ENCODE results near the gene CACNA1C.

Gene CACNA1C

GRCh38 chr12:2325519-2325918 lies 272.7 kb downstream of the CACNA1C start:
- H3K4me3 ChIP-seq (replicated peaks in 1 of 2; ENCODE audit: low read depth in 2 of 2, low read length in 2 of 2): no peak overlapping the region
- DNase-seq (ENCODE audit: low read depth in 2 of 2): no peak
- TF ChIP-seq, protein P1, sequence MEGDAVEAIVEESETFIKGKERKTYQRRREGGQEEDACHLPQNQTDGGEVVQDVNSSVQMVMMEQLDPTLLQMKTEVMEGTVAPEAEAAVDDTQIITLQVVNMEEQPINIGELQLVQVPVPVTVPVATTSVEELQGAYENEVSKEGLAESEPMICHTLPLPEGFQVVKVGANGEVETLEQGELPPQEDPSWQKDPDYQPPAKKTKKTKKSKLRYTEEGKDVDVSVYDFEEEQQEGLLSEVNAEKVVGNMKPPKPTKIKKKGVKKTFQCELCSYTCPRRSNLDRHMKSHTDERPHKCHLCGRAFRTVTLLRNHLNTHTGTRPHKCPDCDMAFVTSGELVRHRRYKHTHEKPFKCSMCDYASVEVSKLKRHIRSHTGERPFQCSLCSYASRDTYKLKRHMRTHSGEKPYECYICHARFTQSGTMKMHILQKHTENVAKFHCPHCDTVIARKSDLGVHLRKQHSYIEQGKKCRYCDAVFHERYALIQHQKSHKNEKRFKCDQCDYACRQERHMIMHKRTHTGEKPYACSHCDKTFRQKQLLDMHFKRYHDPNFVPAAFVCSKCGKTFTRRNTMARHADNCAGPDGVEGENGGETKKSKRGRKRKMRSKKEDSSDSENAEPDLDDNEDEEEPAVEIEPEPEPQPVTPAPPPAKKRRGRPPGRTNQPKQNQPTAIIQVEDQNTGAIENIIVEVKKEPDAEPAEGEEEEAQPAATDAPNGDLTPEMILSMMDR (IDR thresholded peaks at IDR 0.05; ENCODE audit: low read depth, low read length): no peak

DNA sequence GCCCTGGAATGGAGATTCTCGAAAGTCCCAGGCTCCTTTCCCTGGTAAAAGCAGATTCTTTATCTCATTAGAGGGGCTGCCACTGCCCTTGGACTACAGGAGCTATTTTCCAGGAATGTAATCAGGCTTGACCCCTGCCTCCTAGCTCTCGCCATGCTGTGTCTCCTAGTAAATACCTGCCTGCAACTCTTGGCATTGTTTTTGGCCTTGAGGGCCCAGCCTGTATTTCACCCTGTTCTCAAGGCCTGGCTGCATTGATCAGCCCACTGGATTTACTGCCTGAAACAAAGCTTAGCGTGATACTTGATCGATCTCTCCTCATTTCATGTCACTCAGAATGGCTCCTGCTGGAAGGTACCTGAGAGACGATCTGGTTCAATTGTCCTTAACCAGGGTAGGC lies 273.7 kb downstream of the CACNA1C start:
- DNase-seq (ENCODE audit: low read depth in 2 of 2): no peak
- no peak overlapping the region for H3K4me3 ChIP-seq (replicated peaks in 1 of 2; ENCODE audit: low read depth in 2 of 2, low read length in 2 of 2)
- TF ChIP-seq, protein P1 (IDR thresholded peaks at IDR 0.05; ENCODE audit: low read depth, low read length): no peak

DNA sequence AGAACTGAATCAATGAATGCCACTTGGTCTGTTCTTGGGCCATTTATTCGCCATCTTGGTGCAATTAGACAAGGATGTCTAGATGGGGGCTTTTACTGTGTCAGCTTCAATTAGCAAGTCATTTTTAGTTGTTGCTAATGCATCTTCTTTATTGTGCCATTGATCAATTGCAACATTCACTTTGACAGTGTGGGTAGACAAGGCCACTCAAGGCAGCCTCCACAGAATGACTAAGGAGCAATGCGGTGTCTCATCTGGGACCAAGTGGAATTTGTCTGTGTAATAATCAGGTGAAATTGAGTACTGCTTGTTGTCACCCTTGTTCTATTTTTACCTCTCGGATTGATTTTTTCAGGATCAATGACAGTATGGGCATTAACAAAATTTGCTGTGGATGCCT lies 275.9 kb downstream of the CACNA1C start:
- TF ChIP-seq, protein P1 (IDR thresholded peaks at IDR 0.05; ENCODE audit: low read depth, low read length): no peak
- no peak for DNase-seq (ENCODE audit: low read depth in 2 of 2)

GRCh38 chr12:2329661-2330210 lies 276.9 kb downstream of the CACNA1C start:
- no peak for DNase-seq (ENCODE audit: low read depth in 2 of 2)
- TF ChIP-seq, protein P1 (IDR thresholded peaks at IDR 0.05; ENCODE audit: low read depth, low read length): no peak
- H3K4me3 ChIP-seq (replicated peaks in 1 of 2; ENCODE audit: low read depth in 2 of 2, low read length in 2 of 2): no peak overlapping the region

More for the DNA sequence above, 275.9 kb downstream of the CACNA1C start:
- no peak overlapping the region for H3K4me3 ChIP-seq (replicated peaks in 1 of 2; ENCODE audit: low read depth in 2 of 2, low read length in 2 of 2)

DNA sequence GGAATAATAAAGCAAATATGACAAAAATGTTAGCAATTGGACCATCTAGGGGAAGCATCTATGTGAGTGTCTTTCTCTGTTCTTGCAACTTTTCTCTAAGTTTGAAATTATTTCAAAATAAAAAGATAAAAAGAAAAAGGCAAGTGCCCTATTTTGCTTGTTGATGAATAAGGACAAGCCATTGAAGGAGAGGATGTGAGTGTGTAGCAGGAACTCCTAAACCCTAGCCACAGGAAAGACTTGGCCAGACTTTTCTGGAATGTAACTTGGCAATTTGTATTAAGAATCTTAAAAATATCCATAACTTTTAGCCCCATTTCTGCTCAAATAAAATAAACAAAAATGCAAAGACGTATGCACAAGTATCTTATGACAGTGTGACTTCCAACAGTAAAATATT lies 279.4 kb downstream of the CACNA1C start:
- DNase-seq (ENCODE audit: low read depth in 2 of 2): peak; percentile 21 to 68
- TF ChIP-seq, protein P1 (IDR thresholded peaks at IDR 0.05; ENCODE audit: low read depth, low read length): no peak
- no peak overlapping the region for H3K4me3 ChIP-seq (replicated peaks in 1 of 2; ENCODE audit: low read depth in 2 of 2, low read length in 2 of 2)

DNA sequence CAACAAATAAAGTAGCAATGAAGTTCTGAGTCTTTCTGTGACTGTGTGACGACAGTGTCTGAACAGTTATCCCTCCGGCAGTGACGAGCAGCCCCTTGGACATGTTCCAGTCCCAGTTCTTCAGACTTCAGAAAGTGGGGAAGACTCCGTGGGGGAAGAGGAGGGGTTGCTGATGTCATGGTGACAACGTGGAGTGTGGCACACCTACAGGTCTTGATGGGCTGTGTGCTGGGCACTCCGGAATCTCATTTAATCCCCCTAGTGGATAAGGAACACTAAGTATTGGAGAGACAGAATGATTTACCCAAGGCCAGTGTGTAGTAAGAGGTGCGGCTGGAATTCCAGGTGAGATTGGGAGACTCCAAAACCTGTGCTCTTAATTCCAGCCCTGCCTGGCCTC lies 280.2 kb downstream of the CACNA1C start:
- peak; percentile 22 to 35 for DNase-seq (ENCODE audit: low read depth in 2 of 2)
- TF ChIP-seq, protein P1 (IDR thresholded peaks at IDR 0.05; ENCODE audit: low read depth, low read length): no peak
- no peak overlapping the region for H3K4me3 ChIP-seq (replicated peaks in 1 of 2; ENCODE audit: low read depth in 2 of 2, low read length in 2 of 2)
